ENCODE measurements around the gene SLC25A4. TPM values are rescaled to one million over a fixed set of nuclear protein-coding genes. Genes with fewer than 3 reads are reported as not detected.

Gene SLC25A4
- total and polyA plus RNA-seq, 4 donors: 4.4 to 64.2 (median 26.8) TPM

GRCh38 chr4:185099940-185100339 lies 43.1 kb upstream of the SLC25A4 start:
- Histone ChIP-seq H3K27me3 (ENCODE audit: control insufficient read depth in 4 of 4, insufficient read depth in 4 of 4, low read length in 3 of 4) (no peaks in the 10 kb centered on the region), H3K27ac (ENCODE audit: low read depth in 1 of 2, low read length in 2 of 2) (no peak overlapping the region), H3K4me3 (ENCODE audit: low read depth in 1 of 3, low read length in 3 of 3) (no peak overlapping the region), H3K4me1 (ENCODE audit: control insufficient read depth in 4 of 4, insufficient read depth in 4 of 4, low read length in 3 of 4) (peaks cover 2 to 12% (median 11%) of the 10 kb centered on the region in 4 donors), H3K9me3 (ENCODE audit: control insufficient read depth in 4 of 4, low read length in 3 of 4) (no peaks in the 10 kb centered on the region), H3K36me3 (ENCODE audit: control insufficient read depth in 4 of 4, insufficient read depth in 3 of 4, low read depth in 1 of 4, low read length in 3 of 4) (no peaks in the 10 kb centered on the region), H3K9ac (ENCODE audit: low read depth in 1 of 2, low read length in 2 of 2) (no peak overlapping the region)
- WGBS: 89% methylated on average over 8 of the region's 8 CpGs
- TF ChIP-seq ZBTB33 (IDR thresholded peaks at IDR 0.05) (no peak), HNF4A (conservative IDR thresholded peaks at IDR 0.05) (no peak), ATF3 (IDR thresholded peaks at IDR 0.05) (no peak), RAD21 (IDR thresholded peaks at IDR 0.05) (no peak), FOXA1 (IDR thresholded peaks at IDR 0.05) (no peak), REST (IDR thresholded peaks at IDR 0.05) (no peak)
- DNase-seq (ENCODE audit: low spot score): no peak

GRCh38 chr4:185100423-185100822 lies 42.6 kb upstream of the SLC25A4 start:
- Histone ChIP-seq H3K27me3 (ENCODE audit: control insufficient read depth in 4 of 4, insufficient read depth in 4 of 4, low read length in 3 of 4) (no peaks in the 10 kb centered on the region), H3K9me3 (ENCODE audit: control insufficient read depth in 4 of 4, low read length in 3 of 4) (no peaks in the 10 kb centered on the region), H3K9ac (ENCODE audit: low read depth in 1 of 2, low read length in 2 of 2) (no peak overlapping the region), H3K36me3 (ENCODE audit: control insufficient read depth in 4 of 4, insufficient read depth in 3 of 4, low read depth in 1 of 4, low read length in 3 of 4) (no peaks in the 10 kb centered on the region), H3K4me1 (ENCODE audit: control insufficient read depth in 4 of 4, insufficient read depth in 4 of 4, low read length in 3 of 4) (peaks cover 2 to 17% (median 15%) of the 10 kb centered on the region in 4 donors), H3K4me3 (ENCODE audit: low read depth in 1 of 3, low read length in 3 of 3) (no peak overlapping the region), H3K27ac (ENCODE audit: low read depth in 1 of 2, low read length in 2 of 2) (no peak overlapping the region)
- no peak for TF ChIP-seq HNF4A (conservative IDR thresholded peaks at IDR 0.05)
- TF ChIP-seq JUND (IDR thresholded peaks at IDR 0.05): no peak
- no peak for TF ChIP-seq TAF1 (conservative IDR thresholded peaks at IDR 0.05)
- TF ChIP-seq SP1 (IDR thresholded peaks at IDR 0.05): no peak
- TF ChIP-seq CTCF (IDR thresholded peaks at IDR 0.05; ENCODE audit: low read depth, low read length, missing input control): no peak
- no peak for TF ChIP-seq NR2F2 (IDR thresholded peaks at IDR 0.05)
- no peak for DNase-seq (ENCODE audit: low spot score)
- 94% methylated on average over 7 of the region's 7 CpGs for WGBS
